Left hindlimb (tissue), 1 donor: Measurements from ENCODE around the gene RAX2.

ENCODE experiments used
- DNase-seq: peaks from one replicate; pipeline ENCODE4 v3.0.0-alpha.2; 2018

The RAX2 gene

DNA sequence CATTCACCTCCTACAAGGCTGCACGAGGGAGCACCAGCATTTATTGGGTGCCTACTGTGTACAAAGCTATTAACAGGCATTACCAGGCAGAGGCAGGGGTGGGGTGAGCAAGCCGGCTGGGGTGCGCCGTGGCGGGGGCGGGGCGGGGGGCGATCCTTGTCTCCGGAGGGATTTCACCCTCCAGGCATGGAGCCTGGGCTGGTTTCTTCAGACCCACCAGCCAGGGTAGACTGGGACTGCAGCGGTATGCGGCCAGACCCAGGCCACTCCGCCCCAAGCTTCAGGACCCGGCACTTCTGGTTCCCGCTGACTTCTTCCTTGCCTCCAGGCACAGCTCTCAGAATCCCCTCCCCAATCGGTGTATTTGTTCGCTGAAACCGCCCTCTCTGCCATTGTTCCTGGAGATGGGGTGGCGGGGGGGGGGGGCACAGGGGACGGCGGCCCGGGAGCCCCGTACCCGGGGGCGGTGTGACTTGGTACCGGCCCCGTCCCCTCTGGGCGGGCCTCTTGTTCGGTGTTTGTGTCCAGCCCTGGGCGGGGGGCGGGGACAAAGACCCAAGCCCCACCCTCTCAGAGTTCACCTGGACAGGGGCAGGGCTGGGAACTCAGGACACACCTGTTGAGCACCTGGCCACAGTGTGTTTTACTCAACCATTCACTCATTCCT, 49.5 kb downstream of the RAX2 start:
- no peak for DNase-seq

DNA sequence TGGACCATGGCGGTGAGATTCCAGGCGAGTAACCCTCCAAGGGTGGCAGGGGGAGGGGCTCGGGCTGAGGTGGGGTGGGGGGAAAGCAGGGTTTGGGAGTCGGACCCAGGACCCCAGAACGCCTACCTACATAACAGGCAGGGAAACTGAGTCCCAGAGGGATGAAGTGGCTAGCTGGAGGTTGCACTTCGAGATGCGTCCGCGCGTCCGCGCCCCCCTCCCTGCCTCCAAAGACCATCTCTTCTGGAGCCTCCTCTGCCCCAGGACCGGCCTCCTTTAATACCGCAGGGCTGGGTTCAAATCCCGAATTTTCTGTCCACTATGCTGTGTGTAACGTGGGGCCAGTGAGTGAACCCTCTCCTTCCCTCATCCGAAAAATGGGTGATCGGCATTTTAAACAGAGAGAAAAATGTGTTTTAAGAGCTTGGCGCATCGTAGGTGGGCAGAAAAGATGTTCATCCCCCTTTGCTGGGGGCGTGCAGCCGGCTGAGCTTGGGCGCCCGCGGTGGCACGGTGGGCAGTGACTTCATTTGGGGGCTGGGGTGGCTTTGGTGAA, 50.1 kb downstream of the RAX2 start:
- DNase-seq = no peak

DNA sequence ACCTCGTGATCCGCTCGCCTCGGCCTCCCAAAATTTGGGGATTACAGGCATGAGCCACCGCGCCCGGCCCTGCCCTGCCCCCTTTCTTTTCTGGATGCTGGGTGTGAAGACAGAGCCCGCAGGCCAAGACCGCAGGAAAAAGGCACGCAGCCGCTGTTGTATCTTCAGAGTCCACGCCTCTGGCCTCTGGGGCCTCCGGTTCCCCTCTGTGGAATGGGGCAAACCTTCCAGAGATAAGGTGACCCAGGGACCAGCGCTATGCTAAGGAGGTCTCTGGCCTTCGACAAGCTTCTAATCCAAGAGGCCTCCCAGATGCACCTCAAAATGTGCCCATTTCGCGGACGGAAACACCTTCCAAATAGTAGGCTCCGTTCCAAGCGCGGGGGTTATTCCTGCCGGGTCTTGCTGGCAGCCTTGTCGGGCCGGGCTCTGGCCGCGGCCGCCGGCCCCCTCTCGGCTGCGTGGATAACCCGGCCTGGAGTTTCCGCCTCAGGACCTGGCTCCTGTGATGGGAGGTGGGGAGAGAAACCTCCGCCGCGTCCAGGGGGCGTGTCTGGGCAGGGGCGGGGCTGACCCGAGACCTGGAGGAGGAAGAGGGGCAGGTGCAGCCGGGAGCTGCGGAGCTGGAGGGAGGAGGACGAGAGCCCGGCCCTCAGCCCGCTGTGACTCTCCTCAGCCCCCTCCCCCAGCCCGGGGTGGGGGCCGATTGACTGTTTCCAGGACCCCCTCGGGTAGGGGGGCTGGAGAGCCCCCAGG, 50.7 kb downstream of the RAX2 start:
- DNase-seq = peak; percentile 78

DNA sequence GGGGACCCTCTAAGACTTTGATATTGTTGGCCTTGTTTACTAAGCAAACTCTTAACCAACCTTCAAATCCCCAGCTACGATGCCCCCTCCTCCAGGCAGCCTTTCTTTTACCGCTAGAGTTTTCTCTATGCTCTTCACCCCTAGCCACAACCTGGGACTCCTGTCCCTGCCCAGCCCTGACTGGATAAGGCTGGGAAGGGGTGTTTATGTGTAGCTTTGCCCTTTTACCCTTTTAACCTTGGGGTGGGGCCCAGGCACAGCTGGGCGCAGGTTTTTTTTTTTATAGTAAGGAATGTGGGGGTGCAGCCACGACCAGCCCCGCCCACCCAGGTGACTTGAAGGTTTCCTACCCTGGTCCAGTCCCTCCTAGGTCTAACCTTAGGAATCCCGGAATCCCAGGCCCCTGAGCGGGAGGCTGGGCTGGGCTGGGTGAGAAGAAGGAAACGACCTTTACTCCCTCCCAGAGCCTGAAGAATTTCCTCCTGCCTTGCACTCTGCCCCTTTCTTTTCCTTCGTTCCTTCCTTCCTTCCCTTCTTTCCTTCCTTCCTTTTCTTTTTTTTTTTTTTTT, 51.6 kb downstream of the RAX2 start:
- DNase-seq = no peak

DNA sequence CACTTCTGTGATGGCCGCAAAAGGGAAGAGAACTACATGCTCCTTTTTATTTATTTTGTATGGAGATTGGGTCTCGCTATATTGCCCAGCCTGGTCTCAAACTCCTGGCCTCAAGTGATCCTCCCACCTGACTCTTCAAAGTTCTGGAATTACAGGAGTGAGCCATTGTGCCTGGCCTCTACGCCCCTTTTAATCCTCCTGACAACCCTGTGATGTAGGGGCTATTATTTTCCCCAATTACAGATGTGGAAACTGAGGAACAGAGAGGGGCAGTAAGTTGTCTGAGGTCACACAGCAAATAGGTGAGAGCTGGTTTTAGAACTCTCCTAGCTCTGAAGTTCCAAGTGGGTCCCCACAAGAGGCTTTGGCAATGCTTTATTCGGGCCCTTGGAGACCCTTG, 52.2 kb downstream of the RAX2 start:
- no peak for DNase-seq
